Vagina (tissue), 2 donors: Measurements from ENCODE around the gene OPN4. TPM values are rescaled to one million over a fixed set of nuclear protein-coding genes. Genes with fewer than 3 reads are reported as not detected.

Source experiments
- DNase-seq, 2 donors: peaks; one replicate each; pipeline ENCODE4 v3.0.0-alpha.2; 2017; ENCODE audit errors: extremely low spot score in 2 of 2
- H3K27ac ChIP-seq: fragments of 200-600 bp; sonication (generic); one replicate; pipeline ENCODE4 v1.5.1; 2019
- H3K27me3 ChIP-seq: fragments of 200-600 bp; sonication (generic); one replicate; pipeline ENCODE4 v1.5.1; 2019
- H3K36me3 ChIP-seq, 2 donors: fragments of 200-600 bp; sonication (generic); one replicate each; pipeline ENCODE4 v1.5.1; 2017 to 2019
- H3K4me1 ChIP-seq: fragments of 200-600 bp; sonication (generic); one replicate; pipeline ENCODE4 v1.5.1; 2019
- H3K4me3 ChIP-seq, 2 donors: fragments of 200-600 bp; sonication (generic); 1 replicate in 1 of 2; 2 replicates in 1 of 2; pipeline ENCODE4 v1.5.1; 2016 to 2019
- H3K9me3 ChIP-seq: fragments of 200-600 bp; sonication (generic); one replicate; pipeline ENCODE4 v1.5.1; 2019
- CTCF ChIP-seq, 3 experiments: fragments of 450-650 bp in 2 of 3; fragments of 200-600 bp in 1 of 3; sonication (generic) in 1 of 3; IDR thresholded peaks; one replicate each; pipeline ENCODE4 v1.5.1; 2017 to 2019; ENCODE audit warnings: antibody characterized with exemption in 3 of 3, mild to moderate bottlenecking in 2 of 3, moderate library complexity in 2 of 3
- POLR2A ChIP-seq, 2 donors: fragments of 450-650 bp; IDR thresholded peaks; one replicate each; pipeline ENCODE4 v1.6.1; 2017; ENCODE audit warnings: antibody characterized with exemption in 2 of 2, mild to moderate bottlenecking in 2 of 2, moderate library complexity in 2 of 2
- POLR2AphosphoS5 ChIP-seq, 2 donors: sonication (generic); formaldehyde crosslinking; IDR thresholded peaks; one replicate each; pipeline ENCODE4 v1.9.0; 2017; ENCODE audit warnings: antibody characterized with exemption in 2 of 2, mild to moderate bottlenecking in 2 of 2, low read depth in 1 of 2; ENCODE audit not compliant: insufficient read depth in 1 of 2
- intact Hi-C: fragments of 100-400 bp; cut with DNase I; formaldehyde crosslinking; loops from one replicate; pipeline ENCODE4 v1.15.1; 2023
- total RNA-seq: library from RNA; depleted of rRNA; stranded (reverse); fragments of >200 nt; gene quantifications from one replicate; pipeline ENCODE4 v1.2.3, GENCODE V29; 2016

The OPN4 gene
- total RNA-seq, 1 donor from 2014 or later: not detected

GRCh38 chr10:86700851-86701617 is 46.7 kb downstream of the OPN4 start:
- Histone ChIP-seq H3K36me3 (no peaks in the 10 kb centered on the region), H3K27ac (no peak overlapping the region), H3K4me1 (no peaks in the 10 kb centered on the region), H3K27me3 (no peaks in the 10 kb centered on the region), H3K9me3 (no peaks in the 10 kb centered on the region), H3K4me3 (no peak overlapping the region)
- DNase-seq: no peak
- intact Hi-C loops: no loop called here
- no peak for TF ChIP-seq POLR2A (IDR thresholded peaks at IDR 0.05)
- no peak for TF ChIP-seq CTCF (IDR thresholded peaks at IDR 0.05)
- no peak for TF ChIP-seq POLR2AphosphoS5 (IDR thresholded peaks at IDR 0.05; ENCODE audit: insufficient read depth in 1 of 2, low read depth in 1 of 2)

- H3K4me3 ChIP-seq: no peak overlapping the region
- intact Hi-C loops: no loop called here
- H3K27ac ChIP-seq: no peak overlapping the region
- H3K4me1 ChIP-seq: no peaks in the 10 kb centered on the region
- H3K9me3 ChIP-seq: no peaks in the 10 kb centered on the region
- TF ChIP-seq POLR2AphosphoS5 (IDR thresholded peaks at IDR 0.05; ENCODE audit: insufficient read depth in 1 of 2, low read depth in 1 of 2) (no peak), CTCF (IDR thresholded peaks at IDR 0.05) (no peak), POLR2A (IDR thresholded peaks at IDR 0.05) (no peak)
- H3K36me3 ChIP-seq: no peaks in the 10 kb centered on the region
- DNase-seq: no peak
- no peaks in the 10 kb centered on the region for H3K27me3 ChIP-seq
Observed at GRCh38 chr10:86703176-86703575, 48.8 kb downstream of the OPN4 start.

- no peak overlapping the region for H3K27ac ChIP-seq
- H3K27me3 ChIP-seq: no peaks in the 10 kb centered on the region
- no peak for TF ChIP-seq POLR2AphosphoS5 (IDR thresholded peaks at IDR 0.05; ENCODE audit: insufficient read depth in 1 of 2, low read depth in 1 of 2)
- no peak for TF ChIP-seq CTCF (IDR thresholded peaks at IDR 0.05)
- no peak for TF ChIP-seq POLR2A (IDR thresholded peaks at IDR 0.05)
- no peaks in the 10 kb centered on the region for H3K36me3 ChIP-seq
- H3K4me3 ChIP-seq: no peak overlapping the region
- intact Hi-C loops: loop anchor here (5.0 kb wide), 1 partner anchor 192 kb away; no protein-coding TSS in a partner anchor
- no peaks in the 10 kb centered on the region for H3K9me3 ChIP-seq
- no peaks in the 10 kb centered on the region for H3K4me1 ChIP-seq
- no peak for DNase-seq
Observed at GRCh38 chr10:86705139-86705538, 50.8 kb downstream of the OPN4 start.

GRCh38 chr10:86705905-86706304 is 51.6 kb downstream of the OPN4 start:
- TF ChIP-seq POLR2AphosphoS5 (IDR thresholded peaks at IDR 0.05; ENCODE audit: insufficient read depth in 1 of 2, low read depth in 1 of 2): no peak
- no peak for TF ChIP-seq POLR2A (IDR thresholded peaks at IDR 0.05)
- TF ChIP-seq CTCF (IDR thresholded peaks at IDR 0.05): no peak
- Histone ChIP-seq H3K4me3 (no peak overlapping the region), H3K36me3 (no peaks in the 10 kb centered on the region), H3K27me3 (no peaks in the 10 kb centered on the region), H3K27ac (no peak overlapping the region), H3K4me1 (peaks cover 4% of the 10 kb centered on the region), H3K9me3 (no peaks in the 10 kb centered on the region)
- DNase-seq: no peak
- intact Hi-C loops: loop anchor here (5.0 kb wide), 1 partner anchor 191 kb away; no protein-coding TSS in a partner anchor

GRCh38 chr10:86706401-86706841 is 52.1 kb downstream of the OPN4 start:
- no peaks in the 10 kb centered on the region for H3K27me3 ChIP-seq

More at GRCh38 chr10:86706401-86706841, 52.1 kb downstream of the OPN4 start:
- no peaks in the 10 kb centered on the region for H3K9me3 ChIP-seq
- no peaks in the 10 kb centered on the region for H3K36me3 ChIP-seq
- intact Hi-C loops: loop anchor here (5.0 kb wide), 1 partner anchor 191 kb away; no protein-coding TSS in a partner anchor
- peaks cover 5% of the 10 kb centered on the region for H3K4me1 ChIP-seq
- TF ChIP-seq POLR2AphosphoS5 (IDR thresholded peaks at IDR 0.05; ENCODE audit: insufficient read depth in 1 of 2, low read depth in 1 of 2) (no peak), CTCF (IDR thresholded peaks at IDR 0.05) (no peak), POLR2A (IDR thresholded peaks at IDR 0.05) (no peak)
- no peak overlapping the region for H3K4me3 ChIP-seq
- H3K27ac ChIP-seq: no peak overlapping the region
- DNase-seq: no peak
